Mammary epithelial cell (primary cell): ENCODE data around the gene PTGIS.

ENCODE experiments used
- CTCF ChIP-seq, 2 donors: IDR thresholded peaks in 1 of 2; conservative IDR thresholded peaks in 1 of 2; 2 replicates each; pipeline ENCODE4 v1.5.1; 2011 to 2012; ENCODE audit warnings: inconsistent platforms in 2 of 2, low read length in 2 of 2, mild to moderate bottlenecking in 2 of 2, control low read depth in 1 of 2, low read depth in 1 of 2; ENCODE audit not compliant: insufficient read depth in 1 of 2; ENCODE audit errors: extremely low read depth in 1 of 2
- EZH2 ChIP-seq: IDR thresholded peaks from 2 replicates; pipeline ENCODE4 v1.6.1; 2012; ENCODE audit warnings: low read length, inconsistent platforms, borderline replicate concordance

- TF ChIP-seq CTCF (conservative IDR thresholded peaks at IDR 0.05 in 1 of 2, IDR thresholded peaks at IDR 0.05 in 1 of 2; ENCODE audit: extremely low read depth in 1 of 2, insufficient read depth in 1 of 2, low read depth in 1 of 2, low read length in 2 of 2): peak; percentile 54 to 63
- no peak for TF ChIP-seq EZH2
Measured at GRCh38 chr20:49508435-49509199, 59.3 kb downstream of the PTGIS start.
